Activated naive CD4-positive, alpha-beta T cell treated with anti-CD3 and anti-CD28 coated beads, Interleukin-2, amount 50 U/mL, for 72 hours (primary cell): ENCODE results near the gene CCDC92B. TPM values are rescaled to one million over a fixed set of nuclear protein-coding genes. Genes with fewer than 3 reads are reported as not detected.

ENCODE experiments used
- ATAC-seq, 2 donors: fragments of 150-1000 bp; cut with Tn5 transposase; 2 replicates each; pipeline ENCODE4 v1.10.0; 2021; ENCODE audit warnings: mild to moderate bottlenecking in 2 of 2, moderate library complexity in 2 of 2
- DNase-seq, 2 donors: peaks; one replicate each; pipeline ENCODE4 v3.0.0; 2021 to 2022; ENCODE audit warnings: low spot score in 2 of 2
- H3K27ac Mint-ChIP-seq, 2 donors: one replicate each; pipeline ENCODE4 v1.8.0; 2022; ENCODE audit warnings: mild to moderate bottlenecking in 2 of 2, mixed read lengths in 2 of 2
- H3K36me3 Mint-ChIP-seq, 2 donors: one replicate each; pipeline ENCODE4 v1.8.0; 2022; ENCODE audit warnings: mixed read lengths in 2 of 2
- H3K9me3 Mint-ChIP-seq, 2 donors: one replicate each; pipeline ENCODE4 v1.8.0; 2022; ENCODE audit warnings: mixed read lengths in 2 of 2
- total RNA-seq, 2 donors: library from RNA; stranded (reverse); gene quantifications; one replicate each; pipeline ENCODE4 v1.2.3, GENCODE V29; 2022

The CCDC92B gene
- total RNA-seq, 2 donors from 2014 or later: 0.10 TPM; not detected in 1

GRCh38 chr17:2710803-2711607 is 38.4 kb downstream of the CCDC92B start:
- peak; percentile 7 to 19 for ATAC-seq
- DNase-seq: peak in 1 of 2 donors; percentile 36
- Mint-ChIP-seq H3K36me3 (peaks cover 8 to 19% of the 10 kb centered on the region in 2 donors), H3K27ac (peak overlapping the region; percentile 94 to 98), H3K9me3 (no peaks in the 10 kb centered on the region)

DNA sequence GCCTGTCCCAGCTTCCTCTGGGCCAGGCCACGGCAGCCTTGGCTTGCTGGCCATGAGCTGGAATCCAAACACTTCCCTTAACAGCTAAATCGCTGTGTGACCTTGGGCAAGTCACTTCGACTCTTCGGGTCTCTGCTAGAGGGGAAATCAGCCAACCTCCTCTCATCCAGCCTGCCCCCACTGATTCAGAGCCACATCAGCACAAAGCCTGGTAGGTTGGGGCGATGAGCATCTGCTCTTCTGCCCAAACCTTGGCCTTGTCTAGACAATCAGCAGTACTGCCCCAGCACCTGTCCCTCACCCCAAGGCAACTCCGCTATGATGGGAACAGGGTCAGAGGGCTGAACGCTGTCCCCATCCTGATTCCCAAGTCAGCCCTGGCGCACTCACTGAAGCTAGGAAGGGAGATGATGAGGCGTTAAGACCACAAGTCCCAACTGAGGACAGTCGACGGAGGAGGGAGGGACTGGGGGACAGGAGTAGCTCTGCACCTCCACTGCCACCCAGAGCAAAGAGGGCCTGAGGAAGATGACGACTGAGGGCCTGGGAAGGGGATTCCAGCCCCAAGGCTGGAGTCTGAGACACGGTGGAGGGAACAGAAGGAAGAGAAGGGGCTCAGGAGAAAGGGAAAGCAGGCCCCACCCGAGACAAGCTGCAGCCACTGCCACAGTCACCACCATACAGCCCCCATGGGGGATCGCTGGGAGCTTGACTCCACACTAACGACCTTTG is 39.2 kb downstream of the CCDC92B start:
- H3K9me3 Mint-ChIP-seq: no peaks in the 10 kb centered on the region
- no peak for ATAC-seq
- peaks cover 8 to 19% of the 10 kb centered on the region in 2 donors for H3K36me3 Mint-ChIP-seq
- no peak for DNase-seq
- H3K27ac Mint-ChIP-seq: peak overlapping the region; percentile 94 to 98

DNA sequence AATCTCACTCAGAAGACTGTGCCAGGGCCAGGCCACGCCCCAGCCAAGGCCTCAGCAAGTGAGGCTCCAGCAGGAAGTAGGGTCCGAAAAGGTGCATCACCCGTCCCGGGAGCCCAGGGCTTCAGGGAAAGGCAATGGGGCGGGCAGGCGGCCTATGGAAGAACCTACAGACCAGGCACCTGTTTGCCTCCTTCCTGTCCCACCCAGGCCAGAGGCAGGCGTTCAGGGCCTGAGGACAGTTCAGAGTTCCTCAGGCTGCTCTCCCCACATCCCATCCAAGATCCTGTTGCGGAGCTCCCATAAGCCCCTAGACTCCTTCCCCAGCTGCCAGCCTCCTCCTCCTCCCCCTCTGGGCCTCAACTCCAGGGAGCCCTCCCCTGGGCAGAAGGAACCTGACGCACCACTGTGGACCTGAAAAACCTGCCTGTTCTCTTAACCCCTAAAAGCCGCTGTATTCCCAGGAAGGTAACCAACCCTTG is 40.2 kb downstream of the CCDC92B start:
- Mint-ChIP-seq H3K27ac (peak overlapping the region; percentile 94 to 98), H3K36me3 (peaks cover 8 to 19% of the 10 kb centered on the region in 2 donors)
- DNase-seq: no peak

GRCh38 chr17:2708585-2709182 is 40.8 kb downstream of the CCDC92B start:
- DNase-seq (no peak), ATAC-seq (no peak)
- peak overlapping the region; percentile 72 to 94 for H3K27ac Mint-ChIP-seq
- peaks cover 8 to 19% of the 10 kb centered on the region in 2 donors for H3K36me3 Mint-ChIP-seq
- H3K9me3 Mint-ChIP-seq: no peaks in the 10 kb centered on the region

More for the DNA sequence above, 40.2 kb downstream of the CCDC92B start:
- no peak for ATAC-seq
- no peaks in the 10 kb centered on the region for H3K9me3 Mint-ChIP-seq

DNA sequence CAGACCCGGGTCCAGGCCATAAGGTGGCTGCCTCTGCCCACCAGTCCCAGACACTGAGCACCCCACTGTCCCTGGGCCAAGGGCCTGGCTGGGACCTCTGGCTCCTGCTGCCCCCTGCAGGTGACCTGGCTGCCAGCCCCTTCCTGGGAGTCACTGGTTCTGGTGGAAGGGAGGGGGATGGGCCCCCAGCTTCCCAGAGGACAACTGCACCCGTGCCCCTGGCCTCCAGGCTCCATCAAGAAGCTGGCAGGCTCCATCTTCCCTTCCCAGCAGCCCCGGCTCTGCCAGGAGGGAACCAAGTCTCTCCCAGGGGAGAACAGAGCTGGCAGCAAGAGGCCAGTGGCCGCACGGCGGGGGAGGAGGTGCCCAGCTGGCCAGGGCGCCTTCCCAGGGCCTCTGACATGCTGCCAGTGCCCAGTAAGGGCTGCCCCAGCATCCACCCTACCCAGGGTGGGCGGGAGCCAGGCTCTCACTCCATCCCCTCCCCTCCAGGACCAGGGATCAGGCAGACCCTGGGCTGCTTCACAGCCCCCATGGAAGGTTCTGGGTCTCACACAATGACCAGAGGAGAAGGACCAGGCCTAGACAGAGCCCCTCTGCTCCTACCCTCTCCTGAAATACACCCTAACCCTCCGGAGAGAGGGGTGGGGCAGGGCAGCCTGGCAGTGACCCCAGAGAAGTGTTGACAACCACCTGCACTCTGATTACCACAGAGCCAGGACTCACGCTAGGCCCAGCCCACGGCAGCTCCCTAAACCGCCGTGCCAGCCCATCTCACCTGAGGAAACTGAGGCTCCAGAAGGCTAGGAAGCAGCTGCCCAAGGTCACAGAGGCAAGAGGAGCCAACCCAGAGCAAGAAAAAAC is 41.5 kb downstream of the CCDC92B start:
- no peaks in the 10 kb centered on the region for H3K9me3 Mint-ChIP-seq
- H3K27ac Mint-ChIP-seq: peak overlapping the region; percentile 72 to 94
- DNase-seq (peak in 1 of 2 donors; percentile 42), ATAC-seq (no peak)
- H3K36me3 Mint-ChIP-seq: peaks cover 8 to 19% of the 10 kb centered on the region in 2 donors

GRCh38 chr17:2706911-2707510 is 42.4 kb downstream of the CCDC92B start:
- no peak for DNase-seq
- peak overlapping the region in 1 of 2 donors; percentile 17 for H3K27ac Mint-ChIP-seq
- H3K9me3 Mint-ChIP-seq: no peaks in the 10 kb centered on the region
- peaks cover 2 to 12% of the 10 kb centered on the region in 2 donors for H3K36me3 Mint-ChIP-seq
- no peak for ATAC-seq

GRCh38 chr17:2705888-2706795 is 43.3 kb downstream of the CCDC92B start:
- ATAC-seq (no peak), DNase-seq (no peak)
- Mint-ChIP-seq H3K27ac (peak overlapping the region; percentile 17 to 91), H3K36me3 (peaks cover 0 to 11% of the 10 kb centered on the region in 2 donors), H3K9me3 (no peaks in the 10 kb centered on the region)

- DNase-seq: no peak
- no peaks in the 10 kb centered on the region for H3K9me3 Mint-ChIP-seq
- peak overlapping the region; percentile 17 to 70 for H3K27ac Mint-ChIP-seq
- H3K36me3 Mint-ChIP-seq: peaks cover 0 to 4% of the 10 kb centered on the region in 2 donors
- no peak for ATAC-seq
Measured at GRCh38 chr17:2705263-2705662, 44.2 kb downstream of the CCDC92B start.

DNA sequence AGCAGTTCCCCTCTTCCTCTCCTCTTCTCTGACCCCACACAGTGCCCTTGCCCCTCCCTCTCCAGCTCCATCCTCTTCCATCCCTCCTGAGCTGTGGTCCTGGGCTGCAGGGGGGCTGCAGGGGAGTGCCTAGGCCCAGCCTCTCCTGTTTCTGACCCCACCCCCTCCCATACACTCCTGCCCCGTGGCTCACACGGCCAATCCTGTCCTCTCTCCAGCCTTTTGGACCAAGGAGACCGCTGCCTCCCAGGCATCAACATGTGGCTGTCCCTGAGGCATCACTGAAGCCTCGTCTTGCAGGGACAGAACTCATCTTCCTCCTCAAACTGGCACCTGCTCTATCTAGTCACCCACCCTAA is 44.6 kb downstream of the CCDC92B start:
- Mint-ChIP-seq H3K9me3 (no peaks in the 10 kb centered on the region), H3K36me3 (peaks cover 0 to under 1% of the 10 kb centered on the region in 2 donors), H3K27ac (peak overlapping the region; percentile 17 to 70)
- ATAC-seq (no peak), DNase-seq (no peak)

- peak overlapping the region in 1 of 2 donors; percentile 17 for H3K27ac Mint-ChIP-seq
- no peaks in the 10 kb centered on the region for H3K9me3 Mint-ChIP-seq
- H3K36me3 Mint-ChIP-seq: no peaks in the 10 kb centered on the region
- no peak for ATAC-seq
- DNase-seq: no peak
Measured at GRCh38 chr17:2704031-2704889, 45.2 kb downstream of the CCDC92B start.

DNA sequence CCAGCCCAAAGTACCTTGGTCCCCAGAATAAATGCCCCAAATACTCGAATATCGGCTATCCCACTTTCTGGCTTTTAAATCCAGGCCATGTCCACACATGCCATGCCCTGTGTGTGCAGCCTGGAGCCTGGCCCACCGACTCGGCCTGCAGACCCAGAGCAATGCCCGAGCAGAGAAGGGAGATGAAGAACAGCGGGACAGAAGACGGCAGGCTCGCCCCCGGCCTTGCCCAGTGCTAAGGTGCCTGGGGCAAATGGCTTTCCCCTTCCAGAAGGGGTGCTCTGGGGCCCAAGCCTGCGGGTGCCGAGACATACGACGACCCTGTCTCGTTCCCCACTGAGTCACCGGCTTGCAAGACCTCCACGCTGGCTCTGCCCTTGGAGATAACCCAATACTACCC is 45.8 kb downstream of the CCDC92B start:
- no peak overlapping the region for H3K27ac Mint-ChIP-seq

DNA sequence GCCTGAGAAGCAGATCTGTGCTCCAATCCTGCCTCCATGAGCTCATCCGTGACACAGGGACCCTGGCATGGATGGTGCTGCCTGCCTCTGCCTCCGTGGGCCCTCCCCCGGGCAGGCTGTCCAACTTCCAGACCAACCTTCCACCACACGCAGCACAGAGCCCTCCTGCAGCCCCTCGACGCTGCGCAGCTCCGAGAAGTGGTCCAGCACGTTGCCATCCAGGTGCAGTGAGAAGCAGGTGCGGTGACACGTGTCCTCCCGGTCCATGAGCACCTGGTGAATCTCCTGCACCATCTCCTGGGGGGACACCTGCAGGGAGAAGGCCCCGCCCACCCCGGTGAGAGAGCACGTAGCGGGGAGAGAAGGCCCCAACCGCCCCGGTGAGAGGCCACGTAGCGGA is 46.3 kb downstream of the CCDC92B start:
- ATAC-seq (no peak), DNase-seq (no peak)
- Mint-ChIP-seq H3K27ac (no peak overlapping the region), H3K9me3 (no peaks in the 10 kb centered on the region), H3K36me3 (no peaks in the 10 kb centered on the region)

More for the DNA sequence above, 45.8 kb downstream of the CCDC92B start:
- Mint-ChIP-seq H3K36me3 (no peaks in the 10 kb centered on the region), H3K9me3 (no peaks in the 10 kb centered on the region)
- ATAC-seq (no peak), DNase-seq (no peak)

GRCh38 chr17:2701996-2702741 is 47.3 kb downstream of the CCDC92B start:
- no peak for DNase-seq
- H3K9me3 Mint-ChIP-seq: no peaks in the 10 kb centered on the region
- H3K27ac Mint-ChIP-seq: no peak overlapping the region
- no peaks in the 10 kb centered on the region for H3K36me3 Mint-ChIP-seq
- no peak for ATAC-seq
